Measurements from ENCODE around the gene PLCL2. TPM values are rescaled to one million over a fixed set of nuclear protein-coding genes. Genes with fewer than 3 reads are reported as not detected.

Gene PLCL2
- total and polyA plus RNA-seq, 4 donors = 2.1 to 16.7 (median 7.0) TPM

DNA sequence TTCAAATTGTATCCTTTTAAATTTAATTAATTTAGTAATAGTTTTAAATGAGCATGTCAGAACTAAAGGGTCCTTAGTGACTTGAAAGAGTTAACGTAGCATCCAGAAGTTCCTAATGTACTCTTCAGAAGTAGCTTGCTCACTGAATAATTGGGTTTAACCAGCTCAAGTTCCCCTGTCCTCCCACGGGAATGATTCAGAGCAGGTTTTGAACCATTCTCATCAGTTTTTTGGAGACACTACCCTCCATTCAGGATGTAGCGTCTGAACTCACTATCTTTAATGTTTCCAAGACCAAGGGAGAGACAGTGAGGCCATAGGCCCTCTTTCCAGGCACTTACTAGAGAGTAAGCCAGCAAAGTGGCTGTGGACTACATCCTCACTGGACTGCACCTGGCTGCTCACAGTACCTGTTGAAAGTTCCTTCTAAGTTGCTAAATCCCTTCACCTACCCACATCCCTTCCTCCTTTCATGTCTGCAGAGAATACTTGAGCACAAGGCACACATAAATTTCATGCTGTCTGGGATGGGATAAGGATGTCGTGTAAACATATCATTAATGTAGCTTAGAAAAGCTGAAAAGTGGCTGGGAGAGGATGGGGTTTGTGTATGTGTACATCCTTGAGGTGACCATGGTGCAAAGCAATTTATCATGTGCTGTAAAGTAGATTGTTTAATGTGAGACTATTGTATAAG lies 146.3 kb downstream of the PLCL2 start:
- Histone ChIP-seq H3K27ac (ENCODE audit: low read depth in 1 of 2, low read length in 2 of 2) (no peak overlapping the region), H3K9me3 (ENCODE audit: control insufficient read depth, low read length) (no peaks in the 10 kb centered on the region), H3K4me3 (ENCODE audit: low read length in 2 of 2) (no peak overlapping the region), H3K36me3 (ENCODE audit: control insufficient read depth in 1 of 2, insufficient read depth in 2 of 2, low read length in 1 of 2) (no peaks in the 10 kb centered on the region), H3K4me1 (ENCODE audit: control insufficient read depth in 1 of 2, insufficient read depth in 2 of 2, low read length in 2 of 2) (no peaks in the 10 kb centered on the region), H3K27me3 (ENCODE audit: control insufficient read depth in 1 of 2, insufficient read depth in 2 of 2, low read length in 1 of 2) (no peaks in the 10 kb centered on the region)
- DNase-seq (no peak), ATAC-seq (ENCODE audit: low FRiP score) (no peak)
- intact Hi-C loops (cut with DNase I) = loop anchor here (5.0 to 10.0 kb wide), 3 partner anchors 149 to 429 kb away; partner anchors contain the start of gene PLCL2 (in 1 of the 2)
- 83 to 85% methylated on average over 4 of the region's 4 CpGs for WGBS, 2 donors

- no peaks in the 10 kb centered on the region for H3K9me3 ChIP-seq (ENCODE audit: control insufficient read depth, low read length)
- no peak overlapping the region for H3K27ac ChIP-seq (ENCODE audit: low read depth in 1 of 2, low read length in 2 of 2)
- intact Hi-C loops (cut with DNase I) = loop anchor here (5.0 to 10.0 kb wide), 3 partner anchors 150 to 430 kb away; partner anchors contain the start of gene PLCL2 (in 1 of the 2)
- WGBS, 2 donors = 46 to 51% methylated on average over 3 of the region's 3 CpGs
- ATAC-seq (ENCODE audit: low FRiP score) = peak; percentile 75
- H3K27me3 ChIP-seq (ENCODE audit: control insufficient read depth in 1 of 2, insufficient read depth in 2 of 2, low read length in 1 of 2) = no peaks in the 10 kb centered on the region
- no peak overlapping the region for H3K4me3 ChIP-seq (ENCODE audit: low read length in 2 of 2)
- no peaks in the 10 kb centered on the region for H3K36me3 ChIP-seq (ENCODE audit: control insufficient read depth in 1 of 2, insufficient read depth in 2 of 2, low read length in 1 of 2)
- DNase-seq = no peak
- H3K4me1 ChIP-seq (ENCODE audit: control insufficient read depth in 1 of 2, insufficient read depth in 2 of 2, low read length in 2 of 2) = no peaks in the 10 kb centered on the region
Measured at GRCh38 chr3:17032407-17033034, 147.8 kb downstream of the PLCL2 start.

GRCh38 chr3:17033516-17034168 lies 148.9 kb downstream of the PLCL2 start:
- ATAC-seq (ENCODE audit: low FRiP score) (no peak), DNase-seq (no peak)
- no peaks in the 10 kb centered on the region for H3K9me3 ChIP-seq (ENCODE audit: control insufficient read depth, low read length)
- no peaks in the 10 kb centered on the region for H3K27me3 ChIP-seq (ENCODE audit: control insufficient read depth in 1 of 2, insufficient read depth in 2 of 2, low read length in 1 of 2)
- H3K4me1 ChIP-seq (ENCODE audit: control insufficient read depth in 1 of 2, insufficient read depth in 2 of 2, low read length in 2 of 2) = no peaks in the 10 kb centered on the region
- H3K4me3 ChIP-seq (ENCODE audit: low read length in 2 of 2) = no peak overlapping the region
- intact Hi-C loops (cut with DNase I) = loop anchor here (5.0 to 10.0 kb wide), 3 partner anchors 151 to 431 kb away; partner anchors contain the start of gene PLCL2 (in 1 of the 2)
- WGBS, 2 donors = 73 to 77% methylated on average over 3 of the region's 3 CpGs
- no peaks in the 10 kb centered on the region for H3K36me3 ChIP-seq (ENCODE audit: control insufficient read depth in 1 of 2, insufficient read depth in 2 of 2, low read length in 1 of 2)
- H3K27ac ChIP-seq (ENCODE audit: low read depth in 1 of 2, low read length in 2 of 2) = no peak overlapping the region

GRCh38 chr3:17035033-17035432 lies 150.3 kb downstream of the PLCL2 start:
- 86 to 88% methylated on average over 5 of the region's 5 CpGs for WGBS, 2 donors
- intact Hi-C loops (cut with DNase I) = loop anchor here in 1 of 2 donors (10.0 kb wide), 1 partner anchor 200 kb away; no protein-coding TSS in a partner anchor
- ATAC-seq (ENCODE audit: low FRiP score) = no peak

DNA sequence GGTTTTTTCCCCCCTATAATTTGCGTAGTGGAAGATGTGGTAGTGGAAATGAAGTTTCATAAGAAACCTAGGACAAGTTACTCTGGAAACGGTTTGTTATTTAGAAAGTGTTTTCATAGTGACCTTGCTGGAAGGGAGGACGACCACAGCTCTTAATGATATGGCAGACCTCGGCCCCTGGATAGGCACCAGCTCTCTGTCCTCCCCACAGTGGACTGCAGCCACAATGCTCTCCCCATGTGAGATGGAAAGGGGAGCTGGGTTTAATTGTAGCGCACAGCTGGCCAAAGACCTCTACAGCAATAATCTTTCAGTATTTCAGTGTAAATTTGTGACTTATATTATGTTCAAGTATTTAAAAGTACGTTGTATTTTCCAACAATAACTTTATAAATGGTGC lies 151.2 kb downstream of the PLCL2 start:
- ATAC-seq (ENCODE audit: low FRiP score) = no peak
- no peak overlapping the region for H3K27ac ChIP-seq (ENCODE audit: low read depth in 1 of 2, low read length in 2 of 2)
- H3K36me3 ChIP-seq (ENCODE audit: control insufficient read depth in 1 of 2, insufficient read depth in 2 of 2, low read length in 1 of 2) = no peaks in the 10 kb centered on the region
- H3K4me1 ChIP-seq (ENCODE audit: control insufficient read depth in 1 of 2, insufficient read depth in 2 of 2, low read length in 2 of 2) = no peaks in the 10 kb centered on the region
- WGBS, 2 donors = 74% methylated on average over 6 of the region's 6 CpGs
- H3K4me3 ChIP-seq (ENCODE audit: low read length in 2 of 2) = no peak overlapping the region
- no peaks in the 10 kb centered on the region for H3K9me3 ChIP-seq (ENCODE audit: control insufficient read depth, low read length)
- no peaks in the 10 kb centered on the region for H3K27me3 ChIP-seq (ENCODE audit: control insufficient read depth in 1 of 2, insufficient read depth in 2 of 2, low read length in 1 of 2)
- no peak for DNase-seq
- intact Hi-C loops (cut with DNase I) = loop anchor here in 1 of 2 donors (10.0 kb wide), 1 partner anchor 199 kb away; no protein-coding TSS in a partner anchor

More at GRCh38 chr3:17035033-17035432, 150.3 kb downstream of the PLCL2 start:
- H3K9me3 ChIP-seq (ENCODE audit: control insufficient read depth, low read length) = no peaks in the 10 kb centered on the region
- DNase-seq = no peak
- H3K4me3 ChIP-seq (ENCODE audit: low read length in 2 of 2) = no peak overlapping the region
- H3K27me3 ChIP-seq (ENCODE audit: control insufficient read depth in 1 of 2, insufficient read depth in 2 of 2, low read length in 1 of 2) = no peaks in the 10 kb centered on the region
- H3K4me1 ChIP-seq (ENCODE audit: control insufficient read depth in 1 of 2, insufficient read depth in 2 of 2, low read length in 2 of 2) = no peaks in the 10 kb centered on the region
- H3K36me3 ChIP-seq (ENCODE audit: control insufficient read depth in 1 of 2, insufficient read depth in 2 of 2, low read length in 1 of 2) = no peaks in the 10 kb centered on the region
- no peak overlapping the region for H3K27ac ChIP-seq (ENCODE audit: low read depth in 1 of 2, low read length in 2 of 2)

- intact Hi-C loops (cut with DNase I) = loop anchor here in 1 of 2 donors (10.0 kb wide), 1 partner anchor 197 kb away; no protein-coding TSS in a partner anchor
- 97 to 98% methylated on average over 3 of the region's 3 CpGs for WGBS, 2 donors
- ATAC-seq (ENCODE audit: low FRiP score) (no peak), DNase-seq (no peak)
- Histone ChIP-seq H3K9me3 (ENCODE audit: control insufficient read depth, low read length) (no peaks in the 10 kb centered on the region), H3K27me3 (ENCODE audit: control insufficient read depth in 1 of 2, insufficient read depth in 2 of 2, low read length in 1 of 2) (no peaks in the 10 kb centered on the region), H3K4me1 (ENCODE audit: control insufficient read depth in 1 of 2, insufficient read depth in 2 of 2, low read length in 2 of 2) (no peaks in the 10 kb centered on the region), H3K36me3 (ENCODE audit: control insufficient read depth in 1 of 2, insufficient read depth in 2 of 2, low read length in 1 of 2) (no peaks in the 10 kb centered on the region), H3K4me3 (ENCODE audit: low read length in 2 of 2) (no peak overlapping the region), H3K27ac (ENCODE audit: low read depth in 1 of 2, low read length in 2 of 2) (no peak overlapping the region)
Measured at GRCh38 chr3:17038141-17038540, 153.4 kb downstream of the PLCL2 start.

GRCh38 chr3:17038900-17039553 lies 154.3 kb downstream of the PLCL2 start:
- DNase-seq (no peak), ATAC-seq (ENCODE audit: low FRiP score) (no peak)
- H3K27me3 ChIP-seq (ENCODE audit: control insufficient read depth in 1 of 2, insufficient read depth in 2 of 2, low read length in 1 of 2) = no peaks in the 10 kb centered on the region
- no peaks in the 10 kb centered on the region for H3K36me3 ChIP-seq (ENCODE audit: control insufficient read depth in 1 of 2, insufficient read depth in 2 of 2, low read length in 1 of 2)
- H3K9me3 ChIP-seq (ENCODE audit: control insufficient read depth, low read length) = no peaks in the 10 kb centered on the region
- H3K4me3 ChIP-seq (ENCODE audit: low read length in 2 of 2) = no peak overlapping the region
- H3K27ac ChIP-seq (ENCODE audit: low read depth in 1 of 2, low read length in 2 of 2) = no peak overlapping the region
- H3K4me1 ChIP-seq (ENCODE audit: control insufficient read depth in 1 of 2, insufficient read depth in 2 of 2, low read length in 2 of 2) = no peaks in the 10 kb centered on the region
- intact Hi-C loops (cut with DNase I) = loop anchor here in 1 of 2 donors (10.0 kb wide), 1 partner anchor 196 kb away; no protein-coding TSS in a partner anchor
- 94 to 99% methylated on average over 1 of the region's 1 CpG for WGBS, 2 donors

DNA sequence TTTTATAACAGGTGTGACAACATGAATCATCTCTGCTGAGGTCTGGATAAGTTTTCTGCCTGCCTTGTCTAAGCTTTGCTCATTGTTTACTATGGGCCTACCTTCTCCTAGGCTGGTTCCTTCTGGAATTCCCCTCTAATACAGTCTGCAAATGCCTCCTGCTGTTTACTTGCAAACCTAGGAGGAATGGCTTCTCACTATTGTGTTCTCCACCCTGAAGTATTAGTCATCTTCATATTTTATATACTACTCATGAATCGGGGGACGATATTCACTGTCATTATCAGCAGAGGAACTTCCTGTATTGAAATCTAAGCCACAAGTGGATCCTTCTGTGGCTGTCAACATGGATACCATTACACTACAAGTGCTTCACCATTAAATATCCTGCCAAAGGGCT lies 154.8 kb downstream of the PLCL2 start:
- no peaks in the 10 kb centered on the region for H3K36me3 ChIP-seq (ENCODE audit: control insufficient read depth in 1 of 2, insufficient read depth in 2 of 2, low read length in 1 of 2)
- 41 to 43% methylated on average over 2 of the region's 2 CpGs for WGBS, 2 donors
- no peaks in the 10 kb centered on the region for H3K4me1 ChIP-seq (ENCODE audit: control insufficient read depth in 1 of 2, insufficient read depth in 2 of 2, low read length in 2 of 2)
- no peak for ATAC-seq (ENCODE audit: low FRiP score)
- H3K27me3 ChIP-seq (ENCODE audit: control insufficient read depth in 1 of 2, insufficient read depth in 2 of 2, low read length in 1 of 2) = no peaks in the 10 kb centered on the region
- DNase-seq = no peak
- H3K27ac ChIP-seq (ENCODE audit: low read depth in 1 of 2, low read length in 2 of 2) = no peak overlapping the region
- intact Hi-C loops (cut with DNase I) = loop anchor here in 1 of 2 donors (10.0 kb wide), 1 partner anchor 195 kb away; no protein-coding TSS in a partner anchor
- H3K4me3 ChIP-seq (ENCODE audit: low read length in 2 of 2) = no peak overlapping the region
- H3K9me3 ChIP-seq (ENCODE audit: control insufficient read depth, low read length) = no peaks in the 10 kb centered on the region
